ENCODE data around the gene SCYGR4.

DNA sequence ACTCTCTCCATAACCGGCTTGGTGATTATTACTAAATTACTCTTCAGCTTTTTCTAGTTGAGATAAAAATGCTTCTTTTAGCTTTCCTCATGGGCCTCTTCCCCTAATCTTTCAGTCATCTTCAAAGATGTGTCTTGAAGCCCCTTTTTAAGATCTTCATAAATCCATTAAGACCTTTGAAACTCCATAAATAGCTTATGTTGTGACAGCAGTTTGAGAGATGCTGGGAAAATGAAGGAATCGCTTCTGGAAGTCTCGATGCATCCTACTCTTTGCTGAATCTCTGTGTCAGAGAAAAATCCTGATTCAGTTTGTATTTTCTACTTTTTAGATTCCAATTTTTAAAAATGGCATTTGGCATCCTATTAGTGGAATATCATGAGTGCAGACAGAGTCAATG, 13.0 kb downstream of the SCYGR4 start:
- TF ChIP-seq, protein P1, sequence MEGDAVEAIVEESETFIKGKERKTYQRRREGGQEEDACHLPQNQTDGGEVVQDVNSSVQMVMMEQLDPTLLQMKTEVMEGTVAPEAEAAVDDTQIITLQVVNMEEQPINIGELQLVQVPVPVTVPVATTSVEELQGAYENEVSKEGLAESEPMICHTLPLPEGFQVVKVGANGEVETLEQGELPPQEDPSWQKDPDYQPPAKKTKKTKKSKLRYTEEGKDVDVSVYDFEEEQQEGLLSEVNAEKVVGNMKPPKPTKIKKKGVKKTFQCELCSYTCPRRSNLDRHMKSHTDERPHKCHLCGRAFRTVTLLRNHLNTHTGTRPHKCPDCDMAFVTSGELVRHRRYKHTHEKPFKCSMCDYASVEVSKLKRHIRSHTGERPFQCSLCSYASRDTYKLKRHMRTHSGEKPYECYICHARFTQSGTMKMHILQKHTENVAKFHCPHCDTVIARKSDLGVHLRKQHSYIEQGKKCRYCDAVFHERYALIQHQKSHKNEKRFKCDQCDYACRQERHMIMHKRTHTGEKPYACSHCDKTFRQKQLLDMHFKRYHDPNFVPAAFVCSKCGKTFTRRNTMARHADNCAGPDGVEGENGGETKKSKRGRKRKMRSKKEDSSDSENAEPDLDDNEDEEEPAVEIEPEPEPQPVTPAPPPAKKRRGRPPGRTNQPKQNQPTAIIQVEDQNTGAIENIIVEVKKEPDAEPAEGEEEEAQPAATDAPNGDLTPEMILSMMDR (IDR thresholded peaks at IDR 0.05), result no peak
- TF ChIP-seq EP300 (IDR thresholded peaks at IDR 0.05) (no peak), POLR2A (IDR thresholded peaks at IDR 0.05) (no peak)

Measured in tibial nerve (tissue), 4 donors.